Suprapubic skin (tissue), 3 donors: ENCODE results near the gene ABCB11.
"Not testable (repeated sequence)": the region's sequence is repeated elsewhere in the genome, so short reads cannot be mapped to it uniquely, and the experiment has no call there.

Source experiments
- POLR2A ChIP-seq, 2 donors: fragments of 450-650 bp; IDR thresholded peaks; one replicate each; pipeline ENCODE4 v1.6.1; 2017; ENCODE audit warnings: antibody characterized with exemption in 2 of 2, mild to moderate bottlenecking in 2 of 2, moderate library complexity in 2 of 2
- TF ChIP-seq, protein P1 (sequence below), 2 donors: fragments of 200-600 bp in 1 of 2; fragments of 450-650 bp in 1 of 2; sonication (generic) in 1 of 2; IDR thresholded peaks; one replicate each; pipeline ENCODE4 v1.5.1; 2016 to 2019; ENCODE audit warnings: antibody characterized with exemption in 2 of 2, mild to moderate bottlenecking in 1 of 2, moderate library complexity in 1 of 2

DNA sequence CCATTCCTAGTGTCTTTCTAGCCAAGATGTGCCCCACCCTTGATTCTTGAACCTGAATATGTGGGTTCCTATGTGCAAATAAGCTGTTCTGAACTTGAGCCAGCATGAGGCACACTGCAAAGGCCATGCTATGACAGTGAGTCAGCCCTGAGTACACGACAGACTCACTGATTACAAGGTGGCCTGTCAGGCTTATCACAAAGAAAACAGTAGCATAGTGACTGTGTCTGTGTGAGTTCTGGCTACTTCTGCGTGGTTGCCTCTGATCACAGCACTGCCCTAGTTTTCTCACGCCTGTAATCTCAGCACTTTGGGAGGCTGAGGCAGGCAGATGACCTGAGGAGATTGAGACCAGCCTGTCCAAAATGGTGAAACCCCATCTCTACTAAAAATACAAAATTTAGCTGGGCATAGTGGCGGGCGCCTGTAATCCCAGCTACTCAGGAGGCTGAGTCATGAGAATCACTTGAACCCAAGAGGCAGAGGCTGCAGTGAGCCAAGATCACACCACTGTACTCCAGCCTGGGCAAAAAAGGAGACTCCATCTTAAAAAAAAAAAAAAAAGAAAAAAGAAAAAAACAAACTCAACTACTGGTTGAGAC lies 18.8 kb downstream of the ABCB11 start:
- TF ChIP-seq, protein P1, sequence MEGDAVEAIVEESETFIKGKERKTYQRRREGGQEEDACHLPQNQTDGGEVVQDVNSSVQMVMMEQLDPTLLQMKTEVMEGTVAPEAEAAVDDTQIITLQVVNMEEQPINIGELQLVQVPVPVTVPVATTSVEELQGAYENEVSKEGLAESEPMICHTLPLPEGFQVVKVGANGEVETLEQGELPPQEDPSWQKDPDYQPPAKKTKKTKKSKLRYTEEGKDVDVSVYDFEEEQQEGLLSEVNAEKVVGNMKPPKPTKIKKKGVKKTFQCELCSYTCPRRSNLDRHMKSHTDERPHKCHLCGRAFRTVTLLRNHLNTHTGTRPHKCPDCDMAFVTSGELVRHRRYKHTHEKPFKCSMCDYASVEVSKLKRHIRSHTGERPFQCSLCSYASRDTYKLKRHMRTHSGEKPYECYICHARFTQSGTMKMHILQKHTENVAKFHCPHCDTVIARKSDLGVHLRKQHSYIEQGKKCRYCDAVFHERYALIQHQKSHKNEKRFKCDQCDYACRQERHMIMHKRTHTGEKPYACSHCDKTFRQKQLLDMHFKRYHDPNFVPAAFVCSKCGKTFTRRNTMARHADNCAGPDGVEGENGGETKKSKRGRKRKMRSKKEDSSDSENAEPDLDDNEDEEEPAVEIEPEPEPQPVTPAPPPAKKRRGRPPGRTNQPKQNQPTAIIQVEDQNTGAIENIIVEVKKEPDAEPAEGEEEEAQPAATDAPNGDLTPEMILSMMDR (IDR thresholded peaks at IDR 0.05): not testable (repeated sequence)
- TF ChIP-seq POLR2A (IDR thresholded peaks at IDR 0.05): not testable (repeated sequence)
